PC-9 (cell line): ENCODE data around the gene CETP. TPM values are rescaled to one million over a fixed set of nuclear protein-coding genes. Genes with fewer than 3 reads are reported as not detected.
"Not testable (repeated sequence)": the region's sequence is repeated elsewhere in the genome, so short reads cannot be mapped to it uniquely, and the experiment has no call there.

Experiments used
- BruUV-seq: library from RNA; stranded (reverse); fragments of 400-500 nt; replicated peaks from 2 replicates; lab custom pipeline; 2021; lab: Mats Ljungman, UMichigan
- CTCF ChIA-PET: fragments of 300-600 bp; sonication (Branson Sonifier 250); formaldehyde crosslinking; loops from one replicate; lab custom pipeline; 2022; ENCODE audit warnings: antibody characterized with exemption; lab: Charles Lee
- POLR2A ChIA-PET: fragments of 300-600 bp; sonication (Branson Sonifier 250); formaldehyde crosslinking; loops from one replicate; lab custom pipeline; 2022; ENCODE audit warnings: antibody characterized with exemption; ENCODE audit not compliant: unreplicated experiment; lab: Charles Lee
- DNase-seq, 2 experiments: peaks; one replicate each; pipeline versions ENCODE4 v3.0.0 to v3.0.0-alpha.2; 2015 to 2022; ENCODE audit warnings: mixed read lengths in 1 of 2
- H2AFZ ChIP-seq: fragments of 200-600 bp; sonication (generic); 2 replicates; pipeline ENCODE4 v1.8.1; 2017; ENCODE audit warnings: antibody characterized with exemption
- H3F3A ChIP-seq: fragments of 200-600 bp; sonication (generic); 2 replicates; pipeline ENCODE4 v1.8.1; 2017; ENCODE audit warnings: antibody characterized with exemption, mild to moderate bottlenecking, low read depth; ENCODE audit not compliant: insufficient read depth
- H3K27ac ChIP-seq: fragments of 200-600 bp; sonication (generic); 2 replicates; pipeline ENCODE4 v1.6.1; 2016; ENCODE audit warnings: mixed run types
- H3K27me3 ChIP-seq: fragments of 200-600 bp; sonication (generic); 2 replicates; pipeline ENCODE4 v1.6.1; 2016; ENCODE audit warnings: low read depth, mixed run types; ENCODE audit not compliant: insufficient read depth
- H3K36me3 ChIP-seq: fragments of 200-600 bp; sonication (generic); 2 replicates; pipeline ENCODE4 v1.6.1; 2016; ENCODE audit warnings: low read depth, mixed run types
- H3K4me1 ChIP-seq: fragments of 200-600 bp; sonication (generic); replicated peaks from 2 replicates; pipeline ENCODE4 v1.6.1; 2016; ENCODE audit warnings: mixed run types; ENCODE audit not compliant: insufficient read depth
- H3K4me2 ChIP-seq: fragments of 200-600 bp; sonication (generic); 2 replicates; pipeline ENCODE4 v1.6.1; 2017; ENCODE audit warnings: mixed run types
- H3K4me3 ChIP-seq: fragments of 200-600 bp; sonication (generic); 2 replicates; pipeline ENCODE4 v1.6.1; 2016; ENCODE audit warnings: mixed run types
- H3K79me2 ChIP-seq: fragments of 200-600 bp; sonication (generic); 2 replicates; pipeline ENCODE4 v1.6.1; 2017; ENCODE audit warnings: low read depth, mixed run types
- H3K9me2 ChIP-seq: fragments of 200-600 bp; sonication (generic); 2 replicates; pipeline ENCODE4 v1.8.1; 2017; ENCODE audit warnings: mild to moderate bottlenecking; ENCODE audit not compliant: insufficient read depth
- H3K9me3 ChIP-seq: fragments of 200-600 bp; sonication (generic); 2 replicates; pipeline ENCODE4 v1.8.1; 2016; ENCODE audit warnings: low read depth; ENCODE audit not compliant: insufficient read depth
- H4K20me1 ChIP-seq: fragments of 200-600 bp; sonication (generic); 2 replicates; pipeline ENCODE4 v1.8.1; 2017; ENCODE audit not compliant: insufficient read depth
- CTCF ChIP-seq: fragments of 200-600 bp; sonication (generic); conservative IDR thresholded peaks from 2 replicates; pipeline ENCODE4 v1.6.1; 2017; ENCODE audit warnings: mixed run types, antibody characterized with exemption, mild to moderate bottlenecking, moderate library complexity
- EZH2 ChIP-seq: fragments of 200-600 bp; sonication (generic); IDR thresholded peaks from 2 replicates; pipeline ENCODE4 v1.8.0; 2017; ENCODE audit warnings: antibody characterized with exemption, low read depth
- intact Hi-C: fragments of 100-400 bp; cut with micrococcal nuclease; formaldehyde crosslinking; loops from one replicate; pipeline ENCODE4 v1.10.0; 2022; ENCODE audit not compliant: unreplicated experiment
- total RNA-seq: library from RNA; stranded (reverse); gene quantifications from 2 replicates; pipeline ENCODE4 v1.2.3, GENCODE V29; 2021

The CETP gene
- total RNA-seq, 1 experiment from 2014 or later = not detected

GRCh38 chr16:56990407-56991286, 28.9 kb downstream of the CETP start:
- Histone ChIP-seq H3K27ac (no peak overlapping the region), H3K4me1 (peaks cover 19% of the 10 kb centered on the region), H3K9me3 (no peaks in the 10 kb centered on the region), H3K9me2 (no peaks in the 10 kb centered on the region), H3K79me2 (no peaks in the 10 kb centered on the region), H3K27me3 (no peaks in the 10 kb centered on the region), H3K4me3 (peak overlapping the region; percentile 66), H2AFZ (peak overlapping the region; percentile 82; the same call in 1 of the 2 replicates), H3K4me2 (peak overlapping the region; percentile 92), H4K20me1 (no peaks in the 10 kb centered on the region), H3K36me3 (no peaks in the 10 kb centered on the region), H3F3A (peaks cover 18% of the 10 kb centered on the region; the same call in 1 of the 2 replicates)
- DNase-seq = no peak
- intact Hi-C loops = no loop called here
- ChIA-PET POLR2A (no interaction called here), CTCF (no interaction called here)
- BruUV-seq = no TSS peak
- TF ChIP-seq CTCF (no peak), EZH2 (no peak)

- H3K27ac ChIP-seq, H3K9me3 ChIP-seq, H4K20me1 ChIP-seq, intact Hi-C loops, BruUV-seq, H3K36me3 ChIP-seq, H2AFZ ChIP-seq, H3K4me3 ChIP-seq, CTCF ChIA-PET, H3K79me2 ChIP-seq, DNase-seq, H3K9me2 ChIP-seq, H3K4me2 ChIP-seq, H3K27me3 ChIP-seq: not testable (repeated sequence)
- POLR2A ChIA-PET = interaction anchor here (0.7 kb wide), 1 partner anchor 121 kb away, joined by 9 read pairs; no protein-coding TSS in a partner anchor
- H3F3A ChIP-seq = peaks cover 11% of the 10 kb centered on the region; the same call in 1 of the 2 replicates
- peaks cover 12% of the 10 kb centered on the region for H3K4me1 ChIP-seq
Observed at GRCh38 chr16:56992431-56992830, 30.7 kb downstream of the CETP start.

- Histone ChIP-seq H3K4me3 (no peak overlapping the region), H2AFZ (no peak overlapping the region), H3K36me3 (no peaks in the 10 kb centered on the region), H3K27ac (no peak overlapping the region), H3K9me2 (no peaks in the 10 kb centered on the region), H3K27me3 (no peaks in the 10 kb centered on the region), H3K4me1 (peaks cover 12% of the 10 kb centered on the region), H3F3A (peaks cover 4% of the 10 kb centered on the region; the same call in 1 of the 2 replicates), H4K20me1 (no peaks in the 10 kb centered on the region), H3K4me2 (no peak overlapping the region), H3K79me2 (no peaks in the 10 kb centered on the region), H3K9me3 (no peaks in the 10 kb centered on the region)
- no peak for TF ChIP-seq EZH2
- no peak for TF ChIP-seq CTCF
- intact Hi-C loops = no loop called here
- no TSS peak for BruUV-seq
- ChIA-PET CTCF (no interaction called here), POLR2A (interaction anchor here (0.6 to 0.7 kb wide), 2 partner anchors 20 to 192 kb away, joined by 9 read pairs; partner anchors contain the start of gene PSME3IP1)
- no peak for DNase-seq
Observed at GRCh38 chr16:56993204-56993603, 31.5 kb downstream of the CETP start.
